Lung (tissue), 12 donors: Measurements from ENCODE around the gene MAST4. TPM values are rescaled to one million over a fixed set of nuclear protein-coding genes. Genes with fewer than 3 reads are reported as not detected.

Source experiments
- ATAC-seq: fragments of 200-7000 bp; cut with Tn5 transposase; one replicate; pipeline ENCODE4 v1.9.1; 2020; ENCODE audit warnings: moderate number of reproducible peaks; ENCODE audit not compliant: insufficient read depth, low FRiP score
- DNase-seq, 3 donors: peaks; one replicate each; pipeline ENCODE4 v3.0.0-alpha.2; 2013 to 2017
- H3K27ac ChIP-seq, 2 donors: one replicate each; pipeline ENCODE4 v1.5.1; 2013; ENCODE audit warnings: mild to moderate bottlenecking in 2 of 2, moderate library complexity in 2 of 2, control low read depth in 1 of 2, inconsistent platforms in 1 of 2, low read depth in 1 of 2, low read length in 1 of 2
- H3K27me3 ChIP-seq, 3 donors: one replicate each; pipeline ENCODE4 v1.5.1; 2013; ENCODE audit warnings: low read length in 2 of 3; ENCODE audit not compliant: control insufficient read depth in 3 of 3, insufficient read depth in 3 of 3
- H3K36me3 ChIP-seq, 4 donors: one replicate each; pipeline ENCODE4 v1.5.1; 2013; ENCODE audit warnings: low read length in 4 of 4, mild to moderate bottlenecking in 1 of 4, moderate library complexity in 1 of 4; ENCODE audit not compliant: control insufficient read depth in 4 of 4, insufficient read depth in 4 of 4
- H3K4me1 ChIP-seq, 5 donors: one replicate each; pipeline ENCODE4 v1.5.1; 2013; ENCODE audit warnings: low read length in 5 of 5, mild to moderate bottlenecking in 2 of 5, moderate library complexity in 1 of 5; ENCODE audit not compliant: control insufficient read depth in 5 of 5, insufficient read depth in 5 of 5
- H3K4me3 ChIP-seq: one replicate; pipeline ENCODE4 v1.5.1; 2013; ENCODE audit warnings: mild to moderate bottlenecking, control low read depth, moderate library complexity
- H3K9ac ChIP-seq, 2 donors: one replicate each; pipeline ENCODE4 v1.5.1; 2013; ENCODE audit warnings: low read length in 2 of 2, control low read depth in 1 of 2; ENCODE audit not compliant: insufficient read depth in 1 of 2
- H3K9me3 ChIP-seq, 4 donors: one replicate each; pipeline ENCODE4 v1.5.1; 2013; ENCODE audit warnings: low read length in 3 of 4, mild to moderate bottlenecking in 1 of 4, moderate library complexity in 1 of 4; ENCODE audit not compliant: control insufficient read depth in 4 of 4, insufficient read depth in 3 of 4
- WGBS, 2 donors: extraction: QIAGEN DNeasy Blood & Tissue Kit; methylation state at CpG; one replicate each; pipeline ENCODE4 v1.1.7; 2013; 5-methylcytosine and 5-hydroxymethylcytosine counted together
- polyA plus RNA-seq, 2 donors: library from polyadenylated mRNA; stranded (reverse); fragments of 200-250 nt; gene quantifications; one replicate each; pipeline ENCODE4 v1.2.1, GENCODE V29; 2013
- total RNA-seq, 2 donors: library from RNA; depleted of rRNA in 1 of 2; stranded (reverse); fragments of >200 nt in 1 of 2; gene quantifications; one replicate each; pipeline ENCODE4 v1.2.1, GENCODE V29; 2014 to 2021
- TF ChIP-seq, protein P1 (sequence below): IDR thresholded peaks from 2 replicates; pipeline ENCODE4 v1.5.1; 2012; ENCODE audit warnings: mild to moderate bottlenecking; ENCODE audit errors: control extremely low read depth, extremely low read depth
- donor health status: control.
- donor health status: control.
- donor health status: Bipolar disorder and iron deficiency.
- donor health status: healthy.
- donor health status: DM: yes; HTN: yes; CAD: no.

Gene MAST4
- total and polyA plus RNA-seq, 4 donors = 13.9 to 153 (median 46.2) TPM

DNA sequence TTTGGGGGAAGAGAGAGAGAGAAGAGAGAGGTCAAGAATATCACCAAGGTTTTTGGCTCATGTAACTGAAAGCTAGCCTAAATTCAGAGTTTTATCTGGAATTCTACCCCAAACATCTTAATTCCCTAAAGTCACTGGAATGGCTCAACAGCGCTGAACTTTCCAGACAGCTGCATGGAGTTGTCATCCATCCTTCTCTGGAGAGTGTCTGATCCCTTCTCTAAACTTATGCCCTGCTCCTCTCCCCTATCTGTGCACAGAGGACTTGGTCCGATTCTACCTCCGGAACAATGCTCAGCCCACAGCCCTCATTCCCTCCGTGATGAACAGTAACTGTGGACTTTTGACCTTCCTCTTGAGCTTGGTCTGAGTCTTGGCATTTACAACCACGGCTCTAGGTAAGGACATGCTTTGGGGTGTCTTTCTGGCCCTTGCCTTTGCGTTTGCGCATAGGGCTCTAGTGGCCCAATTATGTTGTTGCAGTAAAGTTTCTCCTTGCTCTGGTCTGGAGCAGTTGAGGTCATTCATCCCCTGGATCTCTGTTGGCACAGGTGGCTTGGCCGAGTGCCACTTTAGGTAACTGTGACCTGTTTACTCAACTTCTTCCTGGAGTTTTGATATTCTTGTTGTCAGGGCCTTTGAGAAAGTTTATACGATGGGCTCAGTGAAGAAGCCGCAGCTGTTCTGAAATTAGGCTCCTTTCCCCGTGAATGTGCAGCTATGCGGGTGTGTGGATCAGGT lies 618.7 kb downstream of the MAST4 start:
- H3K9me3 ChIP-seq = no peaks in the 10 kb centered on the region
- peak overlapping the region in 1 of 2 donors; percentile 86 for H3K27ac ChIP-seq
- TF ChIP-seq, protein P1, sequence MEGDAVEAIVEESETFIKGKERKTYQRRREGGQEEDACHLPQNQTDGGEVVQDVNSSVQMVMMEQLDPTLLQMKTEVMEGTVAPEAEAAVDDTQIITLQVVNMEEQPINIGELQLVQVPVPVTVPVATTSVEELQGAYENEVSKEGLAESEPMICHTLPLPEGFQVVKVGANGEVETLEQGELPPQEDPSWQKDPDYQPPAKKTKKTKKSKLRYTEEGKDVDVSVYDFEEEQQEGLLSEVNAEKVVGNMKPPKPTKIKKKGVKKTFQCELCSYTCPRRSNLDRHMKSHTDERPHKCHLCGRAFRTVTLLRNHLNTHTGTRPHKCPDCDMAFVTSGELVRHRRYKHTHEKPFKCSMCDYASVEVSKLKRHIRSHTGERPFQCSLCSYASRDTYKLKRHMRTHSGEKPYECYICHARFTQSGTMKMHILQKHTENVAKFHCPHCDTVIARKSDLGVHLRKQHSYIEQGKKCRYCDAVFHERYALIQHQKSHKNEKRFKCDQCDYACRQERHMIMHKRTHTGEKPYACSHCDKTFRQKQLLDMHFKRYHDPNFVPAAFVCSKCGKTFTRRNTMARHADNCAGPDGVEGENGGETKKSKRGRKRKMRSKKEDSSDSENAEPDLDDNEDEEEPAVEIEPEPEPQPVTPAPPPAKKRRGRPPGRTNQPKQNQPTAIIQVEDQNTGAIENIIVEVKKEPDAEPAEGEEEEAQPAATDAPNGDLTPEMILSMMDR = no peak
- H3K9ac ChIP-seq = no peak overlapping the region
- H3K27me3 ChIP-seq = no peaks in the 10 kb centered on the region
- H3K4me3 ChIP-seq = no peak overlapping the region
- 79 to 83% methylated on average over 12 of the region's 12 CpGs for WGBS, 2 donors
- H3K4me1 ChIP-seq = peaks cover 0 to 21% (median 14%) of the 10 kb centered on the region in 5 donors
- H3K36me3 ChIP-seq = no peaks in the 10 kb centered on the region
- no peak for ATAC-seq
- peak in 1 of 3 donors; percentile 40 for DNase-seq

DNA sequence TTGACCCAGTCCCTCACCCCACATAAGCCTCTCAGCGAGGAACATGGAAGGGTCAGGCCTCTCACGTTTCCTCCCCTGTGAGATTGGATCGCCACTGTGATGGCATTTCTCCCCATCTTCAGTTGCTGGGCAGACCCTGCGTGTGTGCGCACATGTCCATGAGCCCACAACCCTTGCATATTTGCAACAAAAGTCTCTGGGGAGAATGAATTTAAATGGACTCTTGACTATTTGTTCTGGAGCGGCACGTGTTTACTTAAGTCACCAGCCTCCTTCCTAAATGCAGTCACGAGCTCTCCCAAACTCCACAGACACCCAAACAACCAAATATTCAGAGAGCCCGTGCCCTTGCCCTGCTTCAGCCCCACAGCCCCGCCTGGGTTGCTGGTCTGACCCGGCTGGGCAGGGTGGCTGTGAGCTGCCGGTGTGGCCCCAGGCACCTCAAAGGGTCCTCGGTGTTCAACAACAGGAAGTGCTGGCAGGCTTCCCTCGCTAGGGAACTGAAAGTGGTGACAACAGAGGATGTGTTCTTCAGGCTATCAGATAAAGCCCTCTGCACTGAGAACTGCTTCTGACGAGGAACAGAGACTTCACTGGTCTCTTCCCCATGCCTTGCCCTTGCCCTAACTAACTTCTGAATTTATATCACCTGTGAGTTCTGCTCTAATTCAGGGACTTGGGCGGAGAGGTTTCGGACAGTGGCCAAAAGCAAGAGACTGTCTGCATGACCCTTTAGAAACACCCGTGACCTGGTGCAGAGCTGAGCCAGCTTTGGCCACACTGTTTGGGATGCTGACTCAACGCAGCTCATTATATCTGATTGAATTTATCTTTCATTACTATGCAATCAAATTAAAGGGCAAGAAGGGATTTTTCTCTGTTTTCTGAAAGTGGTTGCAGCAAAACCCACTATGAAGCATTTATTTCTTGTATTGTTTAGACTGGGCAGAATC lies 619.6 kb downstream of the MAST4 start:
- Histone ChIP-seq H3K9me3 (no peaks in the 10 kb centered on the region), H3K9ac (peak overlapping the region in 1 of 2 donors; percentile 48), H3K36me3 (no peaks in the 10 kb centered on the region), H3K4me1 (peaks cover 0 to 21% (median 14%) of the 10 kb centered on the region in 5 donors), H3K27me3 (no peaks in the 10 kb centered on the region), H3K4me3 (no peak overlapping the region), H3K27ac (peak overlapping the region; percentile 71 to 86)
- DNase-seq (peak; percentile 78 to 94 (median 79)), ATAC-seq (peak; percentile 82)
- 25 to 33% methylated on average over 19 of the region's 19 CpGs for WGBS, 2 donors
- TF ChIP-seq, protein P1 = no peak

DNA sequence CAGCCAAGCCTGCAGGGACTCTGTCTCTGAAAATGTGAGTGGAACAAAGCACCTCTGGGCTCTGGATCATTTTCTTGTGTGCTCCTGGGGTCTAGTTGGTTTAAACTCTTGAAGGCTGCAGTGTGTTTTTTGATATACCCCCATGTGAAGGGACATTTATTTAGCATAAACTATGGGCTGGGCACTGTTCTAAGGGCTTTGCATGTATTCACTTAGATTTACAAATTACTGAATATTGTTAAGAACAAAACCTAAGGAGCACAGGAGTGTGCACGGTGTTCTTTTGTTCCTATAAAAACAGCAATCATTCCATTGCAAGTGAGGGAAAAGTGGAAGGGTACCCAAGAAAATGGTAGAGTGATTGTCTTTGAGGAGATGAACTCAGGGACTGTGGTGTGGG lies 620.4 kb downstream of the MAST4 start:
- ATAC-seq = no peak
- H3K27ac ChIP-seq = peak overlapping the region; percentile 71 to 76
- no peak overlapping the region for H3K9ac ChIP-seq
- TF ChIP-seq, protein P1 = no peak
- H3K36me3 ChIP-seq = no peaks in the 10 kb centered on the region
- no peak overlapping the region for H3K4me3 ChIP-seq
- peaks cover 0 to 21% (median 14%) of the 10 kb centered on the region in 5 donors for H3K4me1 ChIP-seq
- H3K9me3 ChIP-seq = no peaks in the 10 kb centered on the region
- WGBS, 2 donors = 96 to 100% methylated on average over 1 of the region's 1 CpG
- no peaks in the 10 kb centered on the region for H3K27me3 ChIP-seq
- no peak for DNase-seq
